ENCODE data around the gene ALPG. TPM values are rescaled to one million over a fixed set of nuclear protein-coding genes. Genes with fewer than 3 reads are reported as not detected.

Gene ALPG
- total and polyA plus RNA-seq, 2 of the 4 experiments (the other 2 are of a cell fraction), result not detected

- Histone ChIP-seq H3K4me1 (ENCODE audit: control insufficient read depth, insufficient read depth, low read length) (no peaks in the 10 kb centered on the region), H3K4me3 (ENCODE audit: insufficient read depth, low read depth, low read length) (no peak overlapping the region), H4K91ac (ENCODE audit: insufficient read depth, low read depth, low read length) (no peak overlapping the region), H2AK5ac (ENCODE audit: low read depth, low read length) (no peak overlapping the region), H3K36me3 (ENCODE audit: control insufficient read depth, insufficient read depth, low read length) (no peaks in the 10 kb centered on the region), H2AFZ (replicated peaks; ENCODE audit: low read length, poor library complexity) (no peak overlapping the region), H3K14ac (replicated peaks; ENCODE audit: low read depth, low read length) (no peak overlapping the region), H3K27me3 (ENCODE audit: control insufficient read depth, insufficient read depth, low read length) (peaks cover 80% of the 10 kb centered on the region), H3K4ac (ENCODE audit: low read depth, low read length) (no peak overlapping the region), H4K8ac (ENCODE audit: low read depth in 2 of 2, low read length in 2 of 2) (no peak overlapping the region), H3K4me2 (ENCODE audit: low read depth, low read length) (no peak overlapping the region), H3K27ac (ENCODE audit: insufficient read depth, low read length) (no peak overlapping the region), H3K56ac (ENCODE audit: extremely low read depth, insufficient read depth, low read length) (no peak overlapping the region), H2BK20ac (ENCODE audit: low read depth, low read length) (no peak overlapping the region), H3K79me1 (ENCODE audit: low read depth in 1 of 2, low read length in 2 of 2) (no peaks in the 10 kb centered on the region), H2BK120ac (ENCODE audit: low read depth, low read length) (no peak overlapping the region), H4K5ac (ENCODE audit: low read depth, low read length) (no peak overlapping the region), H4K20me1 (ENCODE audit: insufficient read depth, low read length) (no peaks in the 10 kb centered on the region; the same call in 1 of the 2 replicates), H2AK9ac (replicated peaks; ENCODE audit: low read depth, low read length, poor library complexity) (no peak overlapping the region), H2BK15ac (ENCODE audit: low read depth, low read length) (no peak overlapping the region), H3K23ac (ENCODE audit: low read depth, low read length) (no peak overlapping the region), H3K9me1 (ENCODE audit: insufficient read depth, low read length) (no peaks in the 10 kb centered on the region), H3K9me3 (ENCODE audit: control insufficient read depth, insufficient read depth, low read length) (no peaks in the 10 kb centered on the region; the same call in 1 of the 2 replicates), H2BK5ac (ENCODE audit: low read depth, low read length, poor library complexity, severe bottlenecking) (no peak overlapping the region), H3K18ac (ENCODE audit: low read depth, low read length) (no peak overlapping the region), H3K9ac (ENCODE audit: low read depth, low read length) (no peak overlapping the region)
- no TSS peak for BruUV-seq (replicated peaks)
- TF ChIP-seq POLR2A (IDR thresholded peaks at IDR 0.05; ENCODE audit: low read depth, low read length), result no peak
- TF ChIP-seq CEBPB (IDR thresholded peaks at IDR 0.05; ENCODE audit: low read depth, low read length), result no peak
- TF ChIP-seq NFE2L2 (IDR thresholded peaks at IDR 0.05; ENCODE audit: low read depth, low read length), result no peak
- no peak for TF ChIP-seq ELK1 (IDR thresholded peaks at IDR 0.05; ENCODE audit: borderline replicate concordance, low read depth, low read length)
- TF ChIP-seq CHD1 (IDR thresholded peaks at IDR 0.05; ENCODE audit: low read depth, low read length), result no peak
- TF ChIP-seq BHLHE40 (IDR thresholded peaks at IDR 0.05; ENCODE audit: low read depth, low read length), result no peak
- no peak for TF ChIP-seq RAD21 (IDR thresholded peaks at IDR 0.05; ENCODE audit: low read length)
- no peak for TF ChIP-seq USF2 (IDR thresholded peaks at IDR 0.05; ENCODE audit: low read depth, low read length)
- ATAC-seq (ENCODE audit: low read depth) (no peak), DNase-seq (no peak)
- ChIA-PET CTCF (no interaction called here), POLR2A (ENCODE audit: unreplicated experiment) (interaction anchor here (0.6 kb wide), 1 partner anchor 9 kb away, joined by 3 read pairs; no protein-coding TSS in a partner anchor)
- in situ Hi-C loops (cut with MboI; ENCODE audit: low sequenced_read_pairs) (no loop called here), intact Hi-C loops (cut with micrococcal nuclease) (no loop called here), dilution Hi-C loops (cut with HindIII; ENCODE audit: low sequenced_read_pairs, unreplicated experiment) (no loop called here)
- 39% methylated on average over 5 of the region's 12 CpGs; no CpG with 5 or more reads in 1 of the 2 experiments for WGBS, 2 experiments (ENCODE audit: extremely low coverage in 2 of 2, insufficient read length in 1 of 2)
Observed at GRCh38 chr2:232415736-232416520, 9.3 kb downstream of the ALPG start.
